Neuronal stem cell (in vitro differentiated cells): ENCODE results near the gene CFAP92.

Source experiments
- DNase-seq: peaks from one replicate; pipeline ENCODE4 v3.0.0-alpha.2; 2013; ENCODE audit warnings: low spot score
- H2AFZ ChIP-seq: one replicate; pipeline ENCODE4 v1.6.1; 2013; ENCODE audit warnings: mild to moderate bottlenecking, low read length, inconsistent platforms
- H2AK5ac ChIP-seq: 2 replicates; pipeline ENCODE4 v1.6.1; 2013; ENCODE audit warnings: low read depth, mild to moderate bottlenecking, inconsistent platforms, low read length, moderate library complexity, mixed read lengths
- H2BK120ac ChIP-seq: 2 replicates; pipeline ENCODE4 v1.6.1; 2013; ENCODE audit warnings: low read depth, mild to moderate bottlenecking, inconsistent platforms, low read length, moderate library complexity, mixed read lengths
- H2BK12ac ChIP-seq: one replicate; pipeline ENCODE4 v1.6.1; 2013; ENCODE audit warnings: low read length, inconsistent platforms
- H2BK15ac ChIP-seq: 2 replicates; pipeline ENCODE4 v1.6.1; 2013; ENCODE audit warnings: mild to moderate bottlenecking, low read length, inconsistent platforms, mixed read lengths
- H2BK5ac ChIP-seq: one replicate; pipeline ENCODE4 v1.6.1; 2013; ENCODE audit warnings: inconsistent platforms, mild to moderate bottlenecking, low read length, moderate library complexity
- H3K14ac ChIP-seq: one replicate; pipeline ENCODE4 v1.6.1; 2013; ENCODE audit warnings: low read length, inconsistent platforms
- H3K18ac ChIP-seq: 2 replicates; pipeline ENCODE4 v1.6.1; 2013; ENCODE audit warnings: low read length, inconsistent platforms
- H3K23ac ChIP-seq: 2 replicates; pipeline ENCODE4 v1.6.1; 2013; ENCODE audit warnings: low read depth, mild to moderate bottlenecking, mixed read lengths, low read length, inconsistent platforms; ENCODE audit not compliant: poor library complexity
- H3K27ac ChIP-seq: replicated peaks from 3 replicates; pipeline ENCODE4 v1.5.1; 2013; ENCODE audit warnings: low read length, inconsistent platforms
- H3K27me3 ChIP-seq, 3 experiments: 2 replicates each; pipeline ENCODE4 v1.6.1; 2013; ENCODE audit warnings: low read length in 3 of 3, mild to moderate bottlenecking in 2 of 3, inconsistent platforms in 1 of 3, low read depth in 1 of 3, mixed read lengths in 1 of 3, moderate library complexity in 1 of 3; ENCODE audit not compliant: control insufficient read depth in 3 of 3, insufficient read depth in 3 of 3
- H3K36me3 ChIP-seq, 2 donors: replicated peaks in 1 of 2; 2 replicates each; pipeline ENCODE4 v1.6.1; 2013; ENCODE audit warnings: low read length in 2 of 2; ENCODE audit not compliant: control insufficient read depth in 2 of 2, insufficient read depth in 2 of 2
- H3K4ac ChIP-seq: 2 replicates; pipeline ENCODE4 v1.6.1; 2013; ENCODE audit warnings: inconsistent platforms, mild to moderate bottlenecking, low read length, moderate library complexity
- H3K4me1 ChIP-seq, 2 donors: 1 replicate in 1 of 2; 2 replicates in 1 of 2; pipeline ENCODE4 v1.6.1; 2013; ENCODE audit warnings: low read length in 2 of 2, low read depth in 1 of 2; ENCODE audit not compliant: control insufficient read depth in 2 of 2, insufficient read depth in 1 of 2
- H3K4me2 ChIP-seq: one replicate; pipeline ENCODE4 v1.6.1; 2013; ENCODE audit warnings: mild to moderate bottlenecking, low read length, inconsistent platforms; ENCODE audit not compliant: insufficient read depth, poor library complexity, severe bottlenecking
- H3K4me3 ChIP-seq, 2 donors: 2 replicates each; pipeline ENCODE4 v1.5.1; 2013; ENCODE audit warnings: low read length in 2 of 2, mild to moderate bottlenecking in 2 of 2, inconsistent platforms in 1 of 2, moderate library complexity in 1 of 2
- H3K79me1 ChIP-seq: one replicate; pipeline ENCODE4 v1.6.1; 2013; ENCODE audit warnings: low read depth, mild to moderate bottlenecking, inconsistent platforms, low read length, moderate library complexity
- H3K9ac ChIP-seq: one replicate; pipeline ENCODE4 v1.6.1; 2013; ENCODE audit warnings: mild to moderate bottlenecking, low read depth, low read length, inconsistent platforms; ENCODE audit not compliant: poor library complexity
- H3K9me3 ChIP-seq, 2 donors: replicated peaks in 1 of 2; 2 replicates each; pipeline versions ENCODE3 to v1.6.1; 2013; ENCODE audit warnings: low read length in 2 of 2, mild to moderate bottlenecking in 2 of 2, inconsistent platforms in 1 of 2, low read depth in 1 of 2, mixed read lengths in 1 of 2, moderate library complexity in 1 of 2; ENCODE audit not compliant: control insufficient read depth in 2 of 2, insufficient read depth in 1 of 2
- H4K8ac ChIP-seq: one replicate; pipeline ENCODE4 v1.6.1; 2013; ENCODE audit warnings: low read depth, mild to moderate bottlenecking, inconsistent platforms, low read length, moderate library complexity
- H4K91ac ChIP-seq: one replicate; pipeline ENCODE4 v1.6.1; 2013; ENCODE audit warnings: low read length, low read depth, mild to moderate bottlenecking, inconsistent platforms; ENCODE audit not compliant: poor library complexity
- WGBS, 2 donors: extraction: QIAGEN DNeasy Blood & Tissue Kit; methylation state at CpG; one replicate each; pipeline ENCODE4 v1.1.7; 2013; ENCODE audit warnings: missing lambda C conversion rate in 2 of 2, mixed read lengths in 1 of 2; ENCODE audit not compliant: insufficient read length in 2 of 2, insufficient replicate concordance in 1 of 2; ENCODE audit errors: extremely low coverage in 2 of 2; 5-methylcytosine and 5-hydroxymethylcytosine counted together

Gene CFAP92

GRCh38 chr3:128994173-128994512, 267 bp upstream of the CFAP92 start:
- no peaks in the 10 kb centered on the region for H3K9me3 ChIP-seq
- peaks cover 0 to 4% (median 0%) of the 10 kb centered on the region in 3 experiments for H3K27me3 ChIP-seq
- peak overlapping the region; percentile 28 for H3K4me2 ChIP-seq
- peak overlapping the region in 1 of 2 donors; percentile 56 for H3K4me3 ChIP-seq
- no peak overlapping the region for H2BK120ac ChIP-seq
- peaks cover 0 to 4% of the 10 kb centered on the region in 2 donors for H3K36me3 ChIP-seq
- H2BK12ac ChIP-seq = no peak overlapping the region
- H4K91ac ChIP-seq = no peak overlapping the region
- H3K14ac ChIP-seq = no peak overlapping the region
- no peak overlapping the region for H3K9ac ChIP-seq
- H2BK5ac ChIP-seq = no peak overlapping the region
- no peak overlapping the region for H2BK15ac ChIP-seq
- H2AFZ ChIP-seq = peak overlapping the region; percentile 83
- no peak for DNase-seq
- H3K18ac ChIP-seq = no peak overlapping the region
- no peak overlapping the region for H3K23ac ChIP-seq
- H3K79me1 ChIP-seq = peaks cover 3% of the 10 kb centered on the region
- WGBS, 2 donors = no CpG with 5 or more reads among the region's 13 CpGs
- H2AK5ac ChIP-seq = no peak overlapping the region
- no peak overlapping the region for H3K27ac ChIP-seq
- no peak overlapping the region for H3K4ac ChIP-seq
- no peak overlapping the region for H4K8ac ChIP-seq
- peaks cover 23 to 53% of the 10 kb centered on the region in 2 donors for H3K4me1 ChIP-seq

GRCh38 chr3:128992926-128993460, 883 bp downstream of the CFAP92 start:
- no CpG with 5 or more reads among the region's 20 CpGs for WGBS, 2 donors
- no peak overlapping the region for H2BK5ac ChIP-seq
- DNase-seq = no peak
- H3K18ac ChIP-seq = peak overlapping the region; percentile 92
- H3K23ac ChIP-seq = peak overlapping the region; percentile 11
- no peak overlapping the region for H3K4ac ChIP-seq
- peaks cover 0 to 4% of the 10 kb centered on the region in 2 donors for H3K36me3 ChIP-seq
- peak overlapping the region; percentile 89 for H3K9ac ChIP-seq
- peaks cover 3% of the 10 kb centered on the region for H3K79me1 ChIP-seq
- no peak overlapping the region for H3K14ac ChIP-seq
- peak overlapping the region; percentile 98 for H3K4me2 ChIP-seq
- no peak overlapping the region for H2BK12ac ChIP-seq
- no peak overlapping the region for H2BK120ac ChIP-seq
- no peak overlapping the region for H4K8ac ChIP-seq
- no peak overlapping the region for H4K91ac ChIP-seq
- peak overlapping the region; percentile 56 to 81 for H3K4me3 ChIP-seq
- H3K9me3 ChIP-seq = no peaks in the 10 kb centered on the region
- H3K4me1 ChIP-seq = peaks cover 22 to 44% of the 10 kb centered on the region in 2 donors
- H2BK15ac ChIP-seq = peak overlapping the region; percentile 29
- no peak overlapping the region for H3K27ac ChIP-seq
- peak overlapping the region; percentile 83 for H2AFZ ChIP-seq
- H3K27me3 ChIP-seq = peaks cover 0 to 4% (median 0%) of the 10 kb centered on the region in 3 experiments
- peak overlapping the region; percentile 20 for H2AK5ac ChIP-seq

- H2BK5ac ChIP-seq = no peak overlapping the region
- no peak overlapping the region for H3K4ac ChIP-seq
- H3K4me1 ChIP-seq = peaks cover 22 to 33% of the 10 kb centered on the region in 2 donors
- peaks cover 0 to 9% of the 10 kb centered on the region in 2 donors for H3K36me3 ChIP-seq
- no peaks in the 10 kb centered on the region for H3K9me3 ChIP-seq
- H2BK12ac ChIP-seq = no peak overlapping the region
- H3K27ac ChIP-seq = no peak overlapping the region
- H2BK120ac ChIP-seq = no peak overlapping the region
- no peak overlapping the region for H3K4me3 ChIP-seq
- H2AFZ ChIP-seq = no peak overlapping the region
- H3K79me1 ChIP-seq = peaks cover 3% of the 10 kb centered on the region
- H3K23ac ChIP-seq = no peak overlapping the region
- peaks cover 0 to 4% (median 0%) of the 10 kb centered on the region in 3 experiments for H3K27me3 ChIP-seq
- H4K91ac ChIP-seq = no peak overlapping the region
- no peak overlapping the region for H3K9ac ChIP-seq
- H3K18ac ChIP-seq = no peak overlapping the region
- no peak overlapping the region for H2BK15ac ChIP-seq
- H3K4me2 ChIP-seq = no peak overlapping the region
- H2AK5ac ChIP-seq = no peak overlapping the region
- H3K14ac ChIP-seq = no peak overlapping the region
- DNase-seq = no peak
- no CpG with 5 or more reads among the region's 18 CpGs for WGBS, 2 donors
- no peak overlapping the region for H4K8ac ChIP-seq
Observed at GRCh38 chr3:128991355-128991895, 2.5 kb downstream of the CFAP92 start.

DNA sequence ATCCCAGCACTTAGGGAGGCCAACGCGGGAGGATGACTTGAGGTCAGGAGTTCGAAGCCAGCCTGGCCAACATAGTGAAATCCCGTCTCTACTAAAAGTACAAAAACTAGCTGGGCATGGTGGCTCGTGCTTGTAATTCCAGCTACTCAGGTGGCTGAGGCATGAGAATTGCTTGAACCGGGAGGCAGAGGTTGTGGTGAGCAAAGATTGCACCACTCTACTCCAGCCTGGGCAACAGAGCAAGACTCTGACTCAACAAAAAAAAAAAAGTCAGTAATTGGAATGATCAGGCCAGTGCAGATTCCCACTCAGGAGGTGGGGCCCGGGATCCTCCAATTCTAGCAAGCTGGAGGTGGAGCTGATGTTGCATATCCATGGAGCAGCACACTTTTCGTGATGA, 5.6 kb downstream of the CFAP92 start:
- no peak for DNase-seq
- Histone ChIP-seq H3K18ac (no peak overlapping the region), H2BK120ac (no peak overlapping the region), H2BK12ac (no peak overlapping the region), H3K4me1 (peaks cover 6 to 9% of the 10 kb centered on the region in 2 donors), H2AK5ac (no peak overlapping the region), H3K79me1 (peaks cover 3% of the 10 kb centered on the region), H3K36me3 (peaks cover 0 to 28% of the 10 kb centered on the region in 2 donors), H2AFZ (no peak overlapping the region), H3K27ac (no peak overlapping the region), H3K14ac (no peak overlapping the region), H3K4me2 (no peak overlapping the region), H2BK5ac (no peak overlapping the region), H3K27me3 (peaks cover 0 to 4% (median 0%) of the 10 kb centered on the region in 3 experiments), H2BK15ac (no peak overlapping the region), H3K4me3 (no peak overlapping the region), H4K8ac (no peak overlapping the region), H3K4ac (no peak overlapping the region), H4K91ac (no peak overlapping the region), H3K9me3 (no peaks in the 10 kb centered on the region), H3K23ac (no peak overlapping the region), H3K9ac (no peak overlapping the region)
- no CpG with 5 or more reads among the region's 8 CpGs for WGBS, 2 donors
